HepG2 (cell line): ENCODE results near the gene UAP1L1. TPM values are rescaled to one million over a fixed set of nuclear protein-coding genes. Genes with fewer than 3 reads are reported as not detected.
A peak's percentile ranks its signal among the peaks of the same experiment; 100 is the strongest.

ENCODE experiments used
- ATF7-NPFF ChIP-seq: sonication (generic); formaldehyde crosslinking; IDR thresholded peaks from 2 replicates; pipeline ENCODE4 v1.8.1; 2023; ENCODE audit warnings: mild to moderate bottlenecking, low read depth, missing genetic modification reagents, moderate library complexity
- DRAP1 ChIP-seq: IDR thresholded peaks from 2 replicates; pipeline ENCODE4 v1.6.1; 2016; ENCODE audit warnings: missing genetic modification reagents, missing compliant biosample characterization
- KDM3A ChIP-seq: IDR thresholded peaks from 2 replicates; pipeline ENCODE4 v1.6.1; 2018; ENCODE audit warnings: low read depth, missing compliant biosample characterization
- MATR3 ChIP-seq: sonication (generic); formaldehyde crosslinking; IDR thresholded peaks from 2 replicates; pipeline ENCODE4 v1.4.0; 2020; ENCODE audit warnings: missing genetic modification reagents
- MIER3 ChIP-seq: IDR thresholded peaks from 2 replicates; pipeline ENCODE4 v1.6.1; 2016; ENCODE audit warnings: missing compliant biosample characterization, borderline replicate concordance
- MTA3 ChIP-seq: sonication (generic); formaldehyde crosslinking; IDR thresholded peaks from 2 replicates; pipeline ENCODE4 v1.4.0; 2020; ENCODE audit warnings: missing genetic modification reagents
- NONO ChIP-seq, 2 experiments: fragments of 450-650 bp in 1 of 2; sonication (generic) in 1 of 2; formaldehyde crosslinking in 1 of 2; IDR thresholded peaks in 1 of 2; conservative IDR thresholded peaks in 1 of 2; 2 replicates each; pipeline versions ENCODE4 v1.6.1 to v1.8.0; 2017 to 2022; ENCODE audit warnings: mild to moderate bottlenecking in 1 of 2, missing genetic modification reagents in 1 of 2, moderate library complexity in 1 of 2
- RFX5 ChIP-seq: IDR thresholded peaks from 2 replicates; pipeline ENCODE4 v1.6.1; 2011; ENCODE audit warnings: low read depth, low read length, improper control_type of control experiment
- SALL1 ChIP-seq: sonication (generic); formaldehyde crosslinking; IDR thresholded peaks from 2 replicates; pipeline ENCODE4 v1.8.0; 2022; ENCODE audit warnings: mild to moderate bottlenecking, missing genetic modification reagents
- SRSF9 ChIP-seq: fragments of 200-400 bp; formaldehyde crosslinking; IDR thresholded peaks from 2 replicates; pipeline ENCODE4 v1.6.1; 2018; ENCODE audit warnings: borderline replicate concordance, mild to moderate bottlenecking, low read depth, low read length; ENCODE audit not compliant: insufficient read depth, poor library complexity, severe bottlenecking
- SUZ12 ChIP-seq: fragments of 150-350 bp; IDR thresholded peaks from 2 replicates; pipeline ENCODE4 v1.6.1; 2014; ENCODE audit warnings: low read depth, low read length
- TOPORS ChIP-seq: sonication (generic); formaldehyde crosslinking; IDR thresholded peaks from 2 replicates; pipeline ENCODE4 v1.8.0; 2023; ENCODE audit warnings: mild to moderate bottlenecking, missing genetic modification reagents
- ZNF253 ChIP-seq: sonication (generic); formaldehyde crosslinking; IDR thresholded peaks from 2 replicates; pipeline ENCODE4 v1.8.0; 2022; ENCODE audit warnings: mild to moderate bottlenecking, missing genetic modification reagents, borderline replicate concordance
- ZNF746 ChIP-seq: sonication (generic); formaldehyde crosslinking; IDR thresholded peaks from 2 replicates; pipeline ENCODE4 v1.8.0; 2022; ENCODE audit warnings: mild to moderate bottlenecking, missing genetic modification reagents
- ZNF747 ChIP-seq: sonication (generic); formaldehyde crosslinking; IDR thresholded peaks from 2 replicates; pipeline ENCODE4 v1.8.1; 2023; ENCODE audit warnings: missing genetic modification reagents, mild to moderate bottlenecking, borderline replicate concordance
- ZSCAN25 ChIP-seq: sonication (generic); formaldehyde crosslinking; IDR thresholded peaks from 2 replicates; pipeline ENCODE4 v1.8.0; 2022; ENCODE audit warnings: mild to moderate bottlenecking, missing genetic modification reagents
- ZZZ3 ChIP-seq: sonication (generic); formaldehyde crosslinking; IDR thresholded peaks from 2 replicates; pipeline ENCODE4 v1.4.0; 2020; ENCODE audit warnings: missing genetic modification reagents, mild to moderate bottlenecking, borderline replicate concordance
- polyA plus RNA-seq, 8 experiments: library from polyadenylated mRNA; depleted of rRNA in 3 of 8; stranded (reverse) in 7 of 8; unstranded in 1 of 8; fragments of >200 nt; fragmentation: Illumina TruSeq in 4 of 8; extraction: Trizol in 4 of 8; gene quantifications; 2 replicates each; pipeline versions ENCODE4 v1.2.1 to v1.2.3, GENCODE V29; 2011 to 2016; ENCODE audit warnings: low read depth in 4 of 8, missing spikeins in 1 of 8, mixed read lengths in 1 of 8; ENCODE audit not compliant: insufficient read depth in 1 of 8
- total RNA-seq, 5 experiments: library from RNA; depleted of rRNA; stranded (reverse); fragments of >200 nt; fragmentation: Illumina TruSeq; extraction: Trizol; gene quantifications; 2 replicates each; pipeline ENCODE4 v1.2.3, GENCODE V29; 2016; ENCODE audit warnings: low read depth in 1 of 5
- TF ChIP-seq, protein P1 (sequence below): sonication (generic); formaldehyde crosslinking; IDR thresholded peaks from 2 replicates; pipeline ENCODE4 v1.5.1; 2020; ENCODE audit warnings: missing genetic modification reagents, mild to moderate bottlenecking, borderline replicate concordance
- TF ChIP-seq, protein P2 (sequence below): sonication (generic); formaldehyde crosslinking; IDR thresholded peaks from 2 replicates; pipeline ENCODE4 v1.4.0; 2020; ENCODE audit warnings: missing genetic modification reagents
- TF ChIP-seq, protein P3 (sequence below): IDR thresholded peaks from 2 replicates; pipeline ENCODE4 v1.6.1; 2012; ENCODE audit warnings: inconsistent platforms
- TF ChIP-seq, protein P4 (sequence below): IDR thresholded peaks from 2 replicates; pipeline ENCODE4 v1.6.1; 2012; ENCODE audit warnings: low read depth, low read length, improper control_type of control experiment
- TF ChIP-seq, protein P5 (sequence below): sonication (generic); formaldehyde crosslinking; IDR thresholded peaks from 2 replicates; pipeline ENCODE4 v1.8.0; 2022; ENCODE audit warnings: missing genetic modification reagents, low read depth, mild to moderate bottlenecking, borderline replicate concordance

Gene UAP1L1
- total and polyA plus RNA-seq, 2 of the 13 experiments (the other 11 are each of a cell fraction or from before 2014, with no cell fraction given): 5.4 to 6.4 TPM

GRCh38 chr9:137064027-137064879 lies 13.1 kb upstream of the UAP1L1 start (continued):
- TF ChIP-seq, protein P1, sequence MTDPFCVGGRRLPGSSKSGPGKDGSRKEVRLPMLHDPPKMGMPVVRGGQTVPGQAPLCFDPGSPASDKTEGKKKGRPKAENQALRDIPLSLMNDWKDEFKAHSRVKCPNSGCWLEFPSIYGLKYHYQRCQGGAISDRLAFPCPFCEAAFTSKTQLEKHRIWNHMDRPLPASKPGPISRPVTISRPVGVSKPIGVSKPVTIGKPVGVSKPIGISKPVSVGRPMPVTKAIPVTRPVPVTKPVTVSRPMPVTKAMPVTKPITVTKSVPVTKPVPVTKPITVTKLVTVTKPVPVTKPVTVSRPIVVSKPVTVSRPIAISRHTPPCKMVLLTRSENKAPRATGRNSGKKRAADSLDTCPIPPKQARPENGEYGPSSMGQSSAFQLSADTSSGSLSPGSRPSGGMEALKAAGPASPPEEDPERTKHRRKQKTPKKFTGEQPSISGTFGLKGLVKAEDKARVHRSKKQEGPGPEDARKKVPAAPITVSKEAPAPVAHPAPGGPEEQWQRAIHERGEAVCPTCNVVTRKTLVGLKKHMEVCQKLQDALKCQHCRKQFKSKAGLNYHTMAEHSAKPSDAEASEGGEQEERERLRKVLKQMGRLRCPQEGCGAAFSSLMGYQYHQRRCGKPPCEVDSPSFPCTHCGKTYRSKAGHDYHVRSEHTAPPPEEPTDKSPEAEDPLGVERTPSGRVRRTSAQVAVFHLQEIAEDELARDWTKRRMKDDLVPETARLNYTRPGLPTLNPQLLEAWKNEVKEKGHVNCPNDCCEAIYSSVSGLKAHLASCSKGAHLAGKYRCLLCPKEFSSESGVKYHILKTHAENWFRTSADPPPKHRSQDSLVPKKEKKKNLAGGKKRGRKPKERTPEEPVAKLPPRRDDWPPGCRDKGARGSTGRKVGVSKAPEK: no peak
- peak; percentile 80; the same call in 1 of the 2 replicates for TF ChIP-seq KDM3A (CRISPR knock-in tag)
- TF ChIP-seq, protein P2, sequence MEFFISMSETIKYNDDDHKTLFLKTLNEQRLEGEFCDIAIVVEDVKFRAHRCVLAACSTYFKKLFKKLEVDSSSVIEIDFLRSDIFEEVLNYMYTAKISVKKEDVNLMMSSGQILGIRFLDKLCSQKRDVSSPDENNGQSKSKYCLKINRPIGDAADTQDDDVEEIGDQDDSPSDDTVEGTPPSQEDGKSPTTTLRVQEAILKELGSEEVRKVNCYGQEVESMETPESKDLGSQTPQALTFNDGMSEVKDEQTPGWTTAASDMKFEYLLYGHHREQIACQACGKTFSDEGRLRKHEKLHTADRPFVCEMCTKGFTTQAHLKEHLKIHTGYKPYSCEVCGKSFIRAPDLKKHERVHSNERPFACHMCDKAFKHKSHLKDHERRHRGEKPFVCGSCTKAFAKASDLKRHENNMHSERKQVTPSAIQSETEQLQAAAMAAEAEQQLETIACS (CRISPR knock-in tag): no peak
- TF ChIP-seq DRAP1: peak; percentile 24; the same call in 1 of the 2 replicates
- no peak for TF ChIP-seq MTA3 (CRISPR knock-in tag)
- no peak for TF ChIP-seq TOPORS (CRISPR knock-in tag)
- TF ChIP-seq, protein P3, sequence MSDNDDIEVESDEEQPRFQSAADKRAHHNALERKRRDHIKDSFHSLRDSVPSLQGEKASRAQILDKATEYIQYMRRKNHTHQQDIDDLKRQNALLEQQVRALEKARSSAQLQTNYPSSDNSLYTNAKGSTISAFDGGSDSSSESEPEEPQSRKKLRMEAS: peak; percentile 76; the same call in 1 of the 2 replicates
- no peak for TF ChIP-seq MATR3 (CRISPR knock-in tag)
- TF ChIP-seq, protein P4, sequence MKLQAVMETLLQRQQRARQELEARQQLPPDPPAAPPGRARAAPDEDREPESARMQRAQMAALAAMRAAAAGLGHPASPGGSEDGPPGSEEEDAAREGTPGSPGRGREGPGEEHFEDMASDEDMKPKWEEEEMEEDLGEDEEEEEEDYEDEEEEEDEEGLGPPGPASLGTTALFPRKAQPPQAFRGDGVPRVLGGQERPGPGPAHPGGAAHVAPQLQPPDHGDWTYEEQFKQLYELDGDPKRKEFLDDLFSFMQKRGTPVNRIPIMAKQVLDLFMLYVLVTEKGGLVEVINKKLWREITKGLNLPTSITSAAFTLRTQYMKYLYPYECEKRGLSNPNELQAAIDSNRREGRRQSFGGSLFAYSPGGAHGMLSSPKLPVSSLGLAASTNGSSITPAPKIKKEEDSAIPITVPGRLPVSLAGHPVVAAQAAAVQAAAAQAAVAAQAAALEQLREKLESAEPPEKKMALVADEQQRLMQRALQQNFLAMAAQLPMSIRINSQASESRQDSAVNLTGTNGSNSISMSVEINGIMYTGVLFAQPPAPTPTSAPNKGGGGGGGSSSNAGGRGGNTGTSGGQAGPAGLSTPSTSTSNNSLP: no peak
- TF ChIP-seq NONO (IDR thresholded peaks at IDR 0.05): no peak
- no peak; the same call in 1 of the 2 replicates for TF ChIP-seq NONO (CRISPR knock-in tag; conservative IDR thresholded peaks at IDR 0.05)
- 0 out of 2 replicates have a peak, but pooled peaks have one; percentile 33 for TF ChIP-seq ZNF253 (CRISPR knock-in tag)
- no peak for TF ChIP-seq MIER3 (CRISPR knock-in tag)
- no peak for TF ChIP-seq SUZ12
- TF ChIP-seq RFX5: no peak
- no peak for TF ChIP-seq SRSF9
- TF ChIP-seq ZSCAN25 (CRISPR knock-in tag): peak; percentile 25; the same call in 1 of the 2 replicates
- TF ChIP-seq ZNF746 (CRISPR knock-in tag): no peak
- no peak for TF ChIP-seq ATF7-NPFF
- TF ChIP-seq SALL1: peak; percentile 73
- no peak for TF ChIP-seq ZNF747 (CRISPR knock-in tag)
- TF ChIP-seq, protein P5, sequence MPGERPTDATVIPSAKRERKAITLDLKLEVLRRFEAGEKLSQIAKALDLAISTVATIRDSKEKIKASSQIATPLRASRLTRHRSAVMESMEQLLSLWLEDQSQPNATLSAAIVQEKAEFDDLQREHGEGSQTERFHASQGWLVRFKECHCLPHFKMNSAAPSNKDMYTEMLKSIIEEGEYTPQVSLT (CRISPR knock-in tag): no peak
- TF ChIP-seq ZZZ3: no peak
